Ovary (tissue), 3 donors: ENCODE results near the gene DYNAP.

ENCODE experiments used
- POLR2A ChIP-seq: fragments of 450-650 bp; IDR thresholded peaks from one replicate; pipeline ENCODE4 v1.6.1; 2017; ENCODE audit warnings: antibody characterized with exemption, mild to moderate bottlenecking, moderate library complexity
- TF ChIP-seq, protein P1 (sequence below), 3 donors: fragments of 450-650 bp in 2 of 3; fragments of 200-600 bp in 1 of 3; IDR thresholded peaks; one replicate each; pipeline versions ENCODE4 v1.5.1 to v1.8.0; 2016 to 2022; ENCODE audit warnings: antibody characterized with exemption in 3 of 3, mild to moderate bottlenecking in 1 of 3
- donor health status: DM: no; HTN: no; CAD: no.

GRCh38 chr18:54626779-54627178 is 35.7 kb downstream of the DYNAP start:
- TF ChIP-seq POLR2A, result no peak
- TF ChIP-seq, protein P1, sequence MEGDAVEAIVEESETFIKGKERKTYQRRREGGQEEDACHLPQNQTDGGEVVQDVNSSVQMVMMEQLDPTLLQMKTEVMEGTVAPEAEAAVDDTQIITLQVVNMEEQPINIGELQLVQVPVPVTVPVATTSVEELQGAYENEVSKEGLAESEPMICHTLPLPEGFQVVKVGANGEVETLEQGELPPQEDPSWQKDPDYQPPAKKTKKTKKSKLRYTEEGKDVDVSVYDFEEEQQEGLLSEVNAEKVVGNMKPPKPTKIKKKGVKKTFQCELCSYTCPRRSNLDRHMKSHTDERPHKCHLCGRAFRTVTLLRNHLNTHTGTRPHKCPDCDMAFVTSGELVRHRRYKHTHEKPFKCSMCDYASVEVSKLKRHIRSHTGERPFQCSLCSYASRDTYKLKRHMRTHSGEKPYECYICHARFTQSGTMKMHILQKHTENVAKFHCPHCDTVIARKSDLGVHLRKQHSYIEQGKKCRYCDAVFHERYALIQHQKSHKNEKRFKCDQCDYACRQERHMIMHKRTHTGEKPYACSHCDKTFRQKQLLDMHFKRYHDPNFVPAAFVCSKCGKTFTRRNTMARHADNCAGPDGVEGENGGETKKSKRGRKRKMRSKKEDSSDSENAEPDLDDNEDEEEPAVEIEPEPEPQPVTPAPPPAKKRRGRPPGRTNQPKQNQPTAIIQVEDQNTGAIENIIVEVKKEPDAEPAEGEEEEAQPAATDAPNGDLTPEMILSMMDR (IDR thresholded peaks at IDR 0.05), result no peak
